Esophagus mucosa (tissue), 1 donor: ENCODE measurements around the gene FCF1. TPM values are rescaled to one million over a fixed set of nuclear protein-coding genes. Genes with fewer than 3 reads are reported as not detected.

Experiments
- ATAC-seq: fragments of 200-7000 bp; cut with Tn5 transposase; one replicate; pipeline ENCODE4 v1.9.1; 2020
- total RNA-seq: library from RNA; stranded (reverse); gene quantifications from one replicate; pipeline ENCODE4 v1.2.4, GENCODE V29; 2023
- donor health status: DM: yes; HTN: yes; CAD: no.

The FCF1 gene
- total RNA-seq, 1 donor from 2014 or later = 38.8 TPM

GRCh38 chr14:74771399-74771798, 58.5 kb downstream of the FCF1 start:
- no peak for ATAC-seq

- no peak for ATAC-seq
Observed at GRCh38 chr14:74784634-74785033, 71.7 kb downstream of the FCF1 start.

- ATAC-seq = no peak
Observed at GRCh38 chr14:74785056-74785613, 72.2 kb downstream of the FCF1 start.

- no peak for ATAC-seq
Observed at GRCh38 chr14:74786796-74787315, 73.9 kb downstream of the FCF1 start.

Other genes with a start within 250 kb of the FCF1 start
- gene NPC2, start 219.8 kb upstream of the FCF1 start, total RNA-seq = 100 TPM
- gene ISCA2, start 219.4 kb upstream of the FCF1 start, total RNA-seq = 16.4 TPM
- 14.4 TPM for gene LTBP2, start 100.9 kb upstream of the FCF1 start, total RNA-seq
- 24.1 TPM for gene AREL1, start 64 bp upstream of the FCF1 start, total RNA-seq
- gene YLPM1, start 50.2 kb downstream of the FCF1 start, total RNA-seq = 30.6 TPM
- gene PROX2, start 163.0 kb downstream of the FCF1 start, total RNA-seq = not detected
- 75.7 TPM for gene DLST, start 168.8 kb downstream of the FCF1 start, total RNA-seq
- gene RPS6KL1, start 210.1 kb downstream of the FCF1 start, total RNA-seq = 1.7 TPM
- gene PGF, start 242.5 kb downstream of the FCF1 start, total RNA-seq = 4.1 TPM